Mucosa of gallbladder (tissue), 1 donor: Measurements from ENCODE around the gene PITRM1. TPM values are rescaled to one million over a fixed set of nuclear protein-coding genes. Genes with fewer than 3 reads are reported as not detected.

Source experiments
- DNase-seq: peaks from one replicate; pipeline ENCODE4 v3.0.0-alpha.2; 2020; ENCODE audit warnings: low spot score
- total RNA-seq: library from RNA; stranded (reverse); gene quantifications from one replicate; pipeline ENCODE4 v1.2.1, GENCODE V29; 2021
- donor health status: DM: no; HTN: no; CAD: no.

The PITRM1 gene
- total RNA-seq, 1 donor from 2014 or later: 48.5 TPM

GRCh38 chr10:3139216-3139910 is 33.2 kb downstream of the PITRM1 start:
- no peak for DNase-seq

- DNase-seq: no peak
Measured at GRCh38 chr10:3137958-3138726, 34.4 kb downstream of the PITRM1 start.

DNA sequence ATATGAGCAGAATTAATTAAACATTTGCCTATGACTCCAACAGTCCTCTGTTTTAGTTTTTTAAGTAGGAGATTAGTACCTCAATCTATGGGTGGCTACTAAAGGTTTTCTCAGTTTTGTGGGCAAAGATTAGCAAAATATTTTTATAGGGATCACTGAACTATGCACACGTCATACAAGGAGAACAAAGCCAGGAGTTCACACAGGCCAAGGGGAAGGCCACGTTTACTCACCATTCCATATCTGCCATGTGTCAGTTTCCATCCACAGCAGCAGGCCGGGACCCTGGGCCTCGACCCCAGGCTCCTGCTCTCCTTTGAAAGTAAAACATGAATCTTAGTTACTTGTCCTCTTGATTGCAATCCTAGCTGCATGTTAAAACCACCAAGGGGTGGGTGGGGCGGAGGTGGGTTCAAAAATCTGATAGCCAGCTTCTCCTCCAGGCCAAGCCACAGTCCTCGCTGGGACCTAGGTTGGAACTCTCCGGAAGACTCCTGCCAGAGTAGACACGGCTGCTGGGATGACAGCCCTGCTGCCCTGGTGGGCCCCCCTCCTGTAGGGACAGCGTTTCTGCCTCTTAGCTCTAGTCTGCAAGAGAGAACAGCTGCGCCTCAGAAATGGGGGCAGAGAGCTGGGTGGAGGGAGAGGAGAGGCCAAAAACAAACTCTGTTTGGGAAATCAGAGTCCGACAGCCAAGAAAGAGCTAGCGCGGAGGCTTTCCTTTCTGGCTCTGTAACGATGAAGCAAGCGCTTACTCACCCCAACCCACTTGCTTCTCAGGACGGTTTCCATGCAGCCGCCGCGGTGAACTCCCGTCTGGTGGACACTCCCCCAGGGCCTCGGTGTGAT is 35.6 kb downstream of the PITRM1 start:
- DNase-seq: peak; percentile 62

- no peak for DNase-seq
Measured at GRCh38 chr10:3136336-3136735, 36.2 kb downstream of the PITRM1 start.

DNA sequence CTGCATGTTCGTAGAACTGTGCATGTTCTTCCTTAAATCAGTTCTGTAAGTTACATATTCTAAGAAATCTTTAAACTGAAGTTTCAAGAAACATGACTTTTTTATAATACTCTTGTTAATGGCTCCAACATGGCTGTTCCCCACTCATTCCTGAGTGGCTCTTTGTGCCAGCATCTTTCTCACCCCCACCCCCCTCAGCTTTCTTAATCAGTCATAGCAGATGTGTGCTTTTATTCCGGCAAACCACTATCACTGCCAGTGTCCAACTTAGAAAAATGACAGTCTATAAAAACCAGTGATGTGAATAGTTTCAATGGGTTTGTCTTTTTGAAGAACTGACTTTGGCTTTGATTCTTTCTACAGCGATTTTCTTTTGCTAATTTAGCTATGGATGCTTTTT is 37.6 kb downstream of the PITRM1 start:
- no peak for DNase-seq

DNA sequence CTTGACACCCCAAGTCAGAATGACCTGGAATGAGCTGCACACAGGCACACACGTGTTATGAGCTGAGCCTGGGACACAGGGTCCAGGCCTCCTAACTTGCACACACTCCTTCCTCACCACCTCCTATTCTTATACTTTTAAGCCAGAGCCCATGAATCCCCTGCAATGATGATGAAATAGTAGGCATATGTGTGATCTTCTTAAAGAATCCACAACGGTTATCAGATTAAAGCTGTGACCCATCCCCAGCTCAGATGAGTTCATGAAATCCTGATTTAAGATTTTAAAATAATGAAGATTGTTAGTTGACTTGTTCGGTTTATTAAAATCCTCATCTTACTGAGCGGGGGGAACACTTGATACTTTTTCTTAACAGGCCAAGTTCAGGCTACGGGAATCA is 38.6 kb downstream of the PITRM1 start:
- no peak for DNase-seq

GRCh38 chr10:3132036-3133025 is 40.3 kb downstream of the PITRM1 start:
- no peak for DNase-seq

GRCh38 chr10:3131098-3131497 is 41.5 kb downstream of the PITRM1 start:
- no peak for DNase-seq

DNA sequence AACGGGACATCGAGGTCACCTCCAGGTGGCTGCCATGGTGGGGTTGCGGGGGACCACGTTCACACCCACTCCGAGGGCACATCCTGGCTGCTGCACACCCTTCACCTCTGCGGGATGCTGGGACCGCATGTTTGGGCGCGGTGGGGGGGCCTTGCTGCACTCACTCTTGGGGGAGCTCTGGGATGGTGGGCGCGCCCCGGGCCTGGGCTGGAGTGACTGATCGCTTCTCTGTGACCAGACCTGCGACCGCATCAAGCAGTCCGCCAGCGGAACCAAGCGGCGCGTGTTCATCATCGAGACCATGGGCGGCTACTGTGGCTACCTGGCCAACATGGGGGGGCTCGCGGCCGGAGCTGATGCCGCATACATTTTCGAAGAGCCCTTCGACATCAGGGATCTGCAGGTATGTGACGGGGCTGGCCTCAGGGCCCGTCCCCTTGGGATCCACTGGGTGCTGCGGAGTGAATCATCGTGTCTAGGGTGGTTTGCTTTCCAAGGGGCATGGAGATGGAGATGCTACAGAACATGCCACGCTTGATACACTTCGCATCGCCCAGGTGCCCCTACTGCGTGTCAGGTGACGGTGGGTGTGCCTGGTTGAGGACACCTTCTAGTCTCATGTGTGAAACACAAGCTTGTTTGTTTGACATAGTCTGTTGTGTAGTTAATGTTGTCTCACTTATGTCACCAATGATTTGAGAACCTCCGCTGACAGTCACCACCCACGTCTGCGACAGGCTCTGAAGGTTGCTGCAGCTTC is 42.8 kb downstream of the PITRM1 start:
- DNase-seq: no peak

GRCh38 chr10:3128379-3129130 is 44.0 kb downstream of the PITRM1 start:
- DNase-seq: no peak

GRCh38 chr10:3127921-3128320 is 44.7 kb downstream of the PITRM1 start:
- DNase-seq: no peak

GRCh38 chr10:3126741-3127346 is 45.7 kb downstream of the PITRM1 start:
- no peak for DNase-seq

- no peak for DNase-seq
Measured at GRCh38 chr10:3126249-3126648, 46.3 kb downstream of the PITRM1 start.

- no peak for DNase-seq
Measured at GRCh38 chr10:3125527-3126170, 46.9 kb downstream of the PITRM1 start.

DNA sequence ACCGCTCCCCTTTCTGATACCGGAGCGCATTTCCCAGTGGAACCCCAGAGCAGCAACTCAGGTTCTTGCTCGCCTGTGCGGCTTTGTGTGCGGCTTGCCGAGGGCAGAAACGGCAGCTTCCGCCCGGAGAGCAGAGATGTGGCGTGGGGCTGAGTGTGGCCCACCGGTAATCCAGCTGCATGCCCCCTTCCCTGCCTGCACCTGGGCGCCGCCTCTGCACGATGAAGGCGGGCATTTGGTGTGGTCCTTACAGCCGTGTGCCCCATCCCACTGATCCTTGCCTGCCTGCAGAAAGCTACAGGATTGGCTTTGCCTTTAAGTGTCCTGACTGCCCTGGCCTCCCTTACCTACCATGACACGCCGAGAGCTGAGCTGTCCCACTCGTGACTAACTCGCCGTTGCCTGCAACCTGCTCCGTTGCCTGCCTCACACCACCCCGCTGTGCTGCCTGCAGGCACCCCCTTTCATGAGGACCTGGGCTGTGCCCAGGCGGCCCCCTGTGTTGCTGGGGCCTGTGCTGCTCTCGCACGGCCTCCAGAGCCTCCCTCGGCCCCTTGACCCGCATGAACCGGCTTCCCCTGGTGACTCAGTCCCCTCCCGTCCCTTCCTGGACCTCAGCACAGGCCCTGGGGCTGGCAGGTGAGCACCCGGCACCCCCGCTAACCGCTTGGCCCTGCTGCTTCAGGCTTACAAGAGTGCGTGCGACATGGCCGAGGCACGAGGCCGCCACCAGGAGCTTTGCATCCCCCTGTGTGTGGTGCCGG is 48.0 kb downstream of the PITRM1 start:
- DNase-seq: no peak

DNA sequence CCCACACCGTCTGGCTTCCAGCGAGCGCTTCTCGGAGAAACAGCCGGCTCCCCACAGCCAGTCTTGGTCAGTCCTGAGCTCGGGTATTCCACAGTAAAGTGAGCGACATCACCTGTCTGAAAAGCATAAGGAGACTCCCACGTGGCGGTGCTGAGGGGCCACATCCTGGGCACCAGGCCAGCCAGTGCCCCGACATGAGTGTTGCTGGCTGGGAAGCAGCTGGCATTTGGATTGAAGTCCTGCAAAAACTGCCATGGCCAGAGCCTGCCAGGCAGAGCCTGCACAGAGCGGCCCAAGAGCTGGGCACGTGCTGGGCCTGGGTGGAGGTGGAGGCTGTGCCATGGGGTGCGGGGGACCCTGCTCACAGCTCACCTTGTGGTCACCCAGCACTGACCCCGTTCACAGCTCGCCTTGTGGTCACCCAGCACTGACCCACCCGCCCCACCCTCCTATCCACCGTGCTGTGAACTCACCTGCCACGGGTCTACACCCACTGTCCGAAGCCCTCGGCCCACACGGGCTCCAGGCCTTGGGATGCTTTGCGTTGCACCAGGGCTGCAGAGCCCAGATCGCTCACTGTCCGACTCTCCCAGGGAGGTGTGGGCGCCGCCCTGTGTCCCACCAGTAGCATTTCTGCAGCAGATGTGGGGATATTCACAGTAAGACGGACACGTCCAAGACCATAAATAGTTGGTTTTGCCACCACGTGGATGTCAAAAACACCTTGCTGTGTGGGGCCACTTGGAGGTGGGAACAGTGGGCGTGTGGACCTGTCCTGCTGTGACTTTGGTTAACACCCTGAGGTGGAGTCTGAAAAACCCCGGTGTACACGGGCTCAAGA is 48.8 kb downstream of the PITRM1 start:
- no peak for DNase-seq
